T-helper 1 cell treated with Interleukin-12 subunit alpha and Interleukin-12 subunit beta and Interleukin-4 antibody, amounts not matched to agents 30 μg/mL and 1 μg/mL, for 36 hours (primary cell): ENCODE measurements around the gene TCEAL9.
A peak's percentile ranks its signal among the peaks of the same experiment; 100 is the strongest.
"Not testable (repeated sequence)": the region's sequence is repeated elsewhere in the genome, so short reads cannot be mapped to it uniquely, and the experiment has no call there.

Experiments used
- H3K27ac Mint-ChIP-seq: one replicate; pipeline ENCODE4 v1.8.0; 2021; ENCODE audit warnings: mild to moderate bottlenecking, mixed read lengths
- H3K27me3 Mint-ChIP-seq: one replicate; pipeline ENCODE4 v1.8.0; 2021; ENCODE audit warnings: low read depth, mixed read lengths
- H3K36me3 Mint-ChIP-seq: one replicate; pipeline ENCODE4 v1.8.0; 2021; ENCODE audit warnings: low read depth, mixed read lengths
- H3K4me1 Mint-ChIP-seq: one replicate; pipeline ENCODE4 v1.8.0; 2021; ENCODE audit warnings: low read depth, mixed read lengths
- H3K4me3 Mint-ChIP-seq: one replicate; pipeline ENCODE4 v1.8.0; 2021; ENCODE audit warnings: mild to moderate bottlenecking, moderate library complexity, mixed read lengths
- H3K9me3 Mint-ChIP-seq: one replicate; pipeline ENCODE4 v1.8.0; 2021; ENCODE audit warnings: mixed read lengths

TCEAL9 gene, protein sequence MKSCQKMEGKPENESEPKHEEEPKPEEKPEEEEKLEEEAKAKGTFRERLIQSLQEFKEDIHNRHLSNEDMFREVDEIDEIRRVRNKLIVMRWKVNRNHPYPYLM

DNA sequence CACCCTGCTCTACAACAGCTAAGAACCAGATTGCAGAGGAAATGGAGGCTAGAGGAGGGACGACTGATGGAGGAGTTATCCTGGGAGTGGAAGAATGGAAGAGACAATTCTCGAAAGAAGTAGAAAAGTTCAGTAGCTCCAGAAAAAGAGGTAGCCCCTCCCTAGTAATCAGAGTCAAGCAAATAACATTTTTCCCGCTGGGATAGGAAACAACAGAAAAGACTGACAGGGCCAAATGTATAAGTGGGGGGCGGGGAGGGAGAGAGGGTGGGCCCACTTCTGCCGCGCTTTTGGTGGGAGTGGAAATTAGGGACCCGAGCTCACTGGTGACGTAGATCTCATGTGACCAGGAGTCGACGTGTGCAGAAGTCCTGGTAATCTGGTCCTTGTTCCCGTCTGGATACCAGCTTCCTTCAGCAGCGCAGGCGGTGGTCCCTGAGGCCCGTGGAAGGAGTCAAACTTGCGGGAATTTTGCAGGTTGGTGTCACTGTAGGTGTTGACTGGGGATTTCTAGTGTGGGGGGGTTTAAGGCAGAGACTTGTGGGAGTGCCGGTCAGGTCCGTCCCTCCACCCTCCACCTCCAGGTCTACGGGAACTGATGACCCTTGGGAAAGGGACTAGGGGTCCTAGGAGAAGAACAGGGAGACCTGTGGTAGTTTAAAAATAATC is at the start of gene TCEAL9:
TSS of gene TCEAL9 (plus strand) at position 377 of the 669 bp plus-strand sequence. CDS start 1,179 bp downstream, outside the sequence.
- Mint-ChIP-seq H3K27me3 (peaks cover 13% of the 10 kb centered on the region), H3K36me3 (no peaks in the 10 kb centered on the region), H3K4me1 (peaks cover 2% of the 10 kb centered on the region), H3K4me3 (peak within 1 kb of the TSS; percentile 76), H3K9me3 (no peaks in the 10 kb centered on the region), H3K27ac (no peak within 1 kb of the TSS)

DNA sequence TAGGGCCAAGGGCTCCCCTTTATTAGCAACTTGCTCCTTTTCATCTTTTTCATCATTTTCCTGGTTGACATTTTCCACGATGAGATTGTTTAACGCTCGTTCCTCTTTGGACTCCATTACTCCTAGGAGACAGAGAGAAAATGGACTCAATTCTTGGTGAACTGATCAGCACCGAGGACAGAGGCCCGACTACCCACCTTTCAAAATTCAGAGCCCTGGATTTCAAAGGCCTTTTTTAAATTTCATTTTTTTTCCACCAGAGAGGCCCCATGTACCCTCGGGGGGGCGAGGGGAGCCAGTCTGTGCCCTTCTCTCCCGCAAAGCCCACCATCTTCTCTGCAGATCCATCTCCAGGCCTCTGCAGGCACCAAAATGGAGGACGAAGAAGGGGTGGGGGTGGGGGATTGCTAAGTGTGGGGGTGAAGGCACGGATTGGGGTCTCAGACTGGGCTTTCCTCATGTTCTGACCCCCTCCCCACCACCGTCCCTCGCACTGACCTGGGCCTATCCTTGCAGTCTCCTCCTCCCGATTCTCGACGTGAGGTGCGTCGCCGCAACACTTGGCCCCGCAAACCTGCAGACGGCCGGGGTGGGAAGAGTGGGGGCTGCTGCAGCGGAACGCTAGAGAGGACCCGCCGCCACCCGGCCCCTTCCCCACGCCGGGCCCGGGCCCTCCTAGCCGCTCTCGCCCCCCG is 46.3 kb upstream of the TCEAL9 start:
- H3K36me3 Mint-ChIP-seq: no peaks in the 10 kb centered on the region
- H3K9me3 Mint-ChIP-seq: no peaks in the 10 kb centered on the region
- H3K27me3 Mint-ChIP-seq: peaks cover 6% of the 10 kb centered on the region
- H3K4me1 Mint-ChIP-seq: no peaks in the 10 kb centered on the region
- no peak overlapping the region for H3K4me3 Mint-ChIP-seq
- H3K27ac Mint-ChIP-seq: no peak overlapping the region

DNA sequence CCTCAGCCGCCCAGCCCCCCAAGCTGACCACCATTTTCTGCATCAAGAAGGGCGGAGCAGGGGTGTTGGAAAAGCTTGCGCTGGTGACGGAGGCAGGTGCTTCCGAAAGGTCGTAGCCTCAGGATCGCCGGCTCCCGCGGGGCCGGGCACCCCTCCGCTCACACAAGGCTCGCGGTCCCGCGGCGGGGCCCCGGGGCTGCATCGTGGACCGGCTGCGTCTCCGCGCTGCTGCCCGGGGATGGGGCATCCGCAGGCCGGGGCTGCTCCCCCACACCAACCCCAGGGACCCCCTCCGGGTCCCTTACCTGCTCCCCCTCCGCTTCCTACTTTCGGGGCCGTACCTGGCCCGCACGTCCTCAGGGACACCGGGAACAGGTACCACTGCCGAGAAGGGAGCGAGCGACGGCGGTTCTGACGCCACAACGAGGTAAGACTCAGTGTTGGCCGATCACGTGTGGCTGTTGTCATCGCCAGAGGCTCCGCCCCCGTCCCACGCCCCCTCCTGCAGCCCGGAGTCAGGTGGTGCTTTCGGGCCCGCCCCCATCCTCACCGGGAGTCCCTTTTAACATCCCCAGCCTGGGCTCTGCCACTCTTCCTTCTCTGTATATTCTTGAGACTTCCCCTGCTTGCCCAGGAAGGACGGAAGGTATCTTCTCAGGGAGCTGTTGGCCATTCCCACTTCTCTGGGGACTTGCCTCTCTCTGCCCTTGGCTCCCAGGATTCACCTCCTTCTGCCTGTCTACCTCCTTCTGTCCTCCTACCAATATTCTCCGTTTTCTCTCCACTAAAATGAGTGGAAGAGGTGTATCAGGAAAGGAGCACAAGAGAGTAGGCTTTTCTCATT is 45.5 kb upstream of the TCEAL9 start, which contains the start of gene BEX2:
TSS of gene BEX2 (minus strand) at position 436 of the 844 bp plus-strand sequence. CDS start 1,014 bp downstream, outside the sequence.
- Mint-ChIP-seq H3K27ac (no peak within 1 kb of the TSS), H3K4me3 (peak within 1 kb of the TSS; percentile 69), H3K4me1 (no peaks in the 10 kb centered on the region), H3K27me3 (peaks cover 6% of the 10 kb centered on the region), H3K36me3 (no peaks in the 10 kb centered on the region), H3K9me3 (no peaks in the 10 kb centered on the region)

DNA sequence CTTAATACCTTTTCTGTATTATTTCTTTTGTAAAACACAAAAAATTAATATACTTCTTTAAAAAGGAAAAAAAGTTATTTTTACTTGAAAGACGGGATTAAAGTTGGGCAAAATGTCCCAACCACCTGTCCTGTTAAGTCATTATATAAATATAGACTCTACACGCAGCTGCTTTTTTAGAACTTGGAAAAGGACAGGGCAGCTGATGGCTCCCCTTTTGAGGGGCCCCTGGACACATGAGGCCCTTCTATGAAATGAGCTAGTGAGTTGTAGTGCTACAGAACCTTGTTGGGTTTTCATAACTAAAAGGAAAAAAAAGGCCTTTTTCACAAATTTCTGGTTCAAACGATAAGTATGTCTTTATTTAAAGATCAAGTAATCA is 44.9 kb upstream of the TCEAL9 start:
- H3K27ac Mint-ChIP-seq: no peak overlapping the region

DNA sequence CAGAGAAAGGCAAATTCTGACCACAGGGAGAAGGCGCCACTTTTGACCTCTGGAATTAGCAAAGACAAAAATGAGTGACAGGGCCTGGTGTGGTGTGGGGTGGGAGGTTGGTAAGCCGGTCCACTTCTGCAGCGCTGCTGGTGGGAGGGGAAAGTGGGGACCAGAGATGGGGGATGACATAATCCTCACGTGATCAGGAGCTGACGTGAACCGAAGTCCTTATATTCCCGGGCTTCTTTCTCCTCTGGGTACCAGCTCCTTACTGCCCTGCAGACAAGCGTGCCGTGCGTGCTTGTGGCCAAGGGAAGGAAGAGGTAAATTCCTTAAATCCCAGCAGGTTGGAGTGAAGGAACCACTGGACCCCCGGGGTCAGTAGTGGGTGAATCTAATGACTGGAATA is 26.3 kb upstream of the TCEAL9 start, which contains the start of gene TCEAL7:
TSS of gene TCEAL7 (plus strand) at position 249 of the 400 bp plus-strand sequence. CDS start 1,165 bp downstream, outside the sequence.
- H3K9me3 Mint-ChIP-seq: no peaks in the 10 kb centered on the region
- peaks cover 7% of the 10 kb centered on the region for H3K27me3 Mint-ChIP-seq
- H3K4me1 Mint-ChIP-seq: peaks cover 5% of the 10 kb centered on the region
- no peaks in the 10 kb centered on the region for H3K36me3 Mint-ChIP-seq
- H3K27ac Mint-ChIP-seq: no peak within 1 kb of the TSS
- no peak within 1 kb of the TSS for H3K4me3 Mint-ChIP-seq

More for the DNA sequence above, 44.9 kb upstream of the TCEAL9 start:
- Mint-ChIP-seq H3K27me3 (peaks cover 6% of the 10 kb centered on the region), H3K36me3 (no peaks in the 10 kb centered on the region), H3K9me3 (no peaks in the 10 kb centered on the region), H3K4me1 (no peaks in the 10 kb centered on the region), H3K4me3 (no peak overlapping the region)

DNA sequence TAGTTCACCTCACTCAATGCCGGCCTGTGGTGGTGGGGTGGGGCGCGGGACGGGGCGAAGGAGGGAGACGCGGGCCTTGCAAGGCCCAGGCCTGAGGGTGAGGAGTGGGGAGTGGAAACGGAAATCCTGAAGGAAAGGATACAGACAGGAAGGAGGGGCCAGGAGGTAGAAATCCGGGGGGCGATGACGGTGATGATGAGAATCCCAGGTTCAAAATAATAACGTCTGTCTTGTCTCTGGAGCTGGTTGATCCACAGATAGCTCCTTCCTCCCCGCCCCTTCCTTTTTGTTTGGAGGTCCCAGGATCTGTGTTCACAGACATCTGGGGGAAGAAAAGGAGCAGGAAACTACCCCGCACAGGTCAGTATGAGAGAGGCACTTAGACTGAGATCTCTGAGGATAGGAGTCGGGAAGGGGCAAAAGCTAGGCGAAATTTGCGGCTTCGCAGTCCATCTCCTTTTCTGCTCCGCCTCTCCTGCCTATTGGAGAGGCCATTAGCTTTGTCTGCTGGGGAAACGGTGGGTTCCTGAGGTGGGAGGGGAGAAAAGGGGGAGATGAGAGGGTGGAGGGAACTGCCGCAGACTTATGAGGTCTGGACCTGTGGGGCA is 25.5 kb upstream of the TCEAL9 start:
- H3K4me1 Mint-ChIP-seq: peaks cover 5% of the 10 kb centered on the region
- no peak overlapping the region for H3K4me3 Mint-ChIP-seq
- H3K27me3 Mint-ChIP-seq: peaks cover 7% of the 10 kb centered on the region

DNA sequence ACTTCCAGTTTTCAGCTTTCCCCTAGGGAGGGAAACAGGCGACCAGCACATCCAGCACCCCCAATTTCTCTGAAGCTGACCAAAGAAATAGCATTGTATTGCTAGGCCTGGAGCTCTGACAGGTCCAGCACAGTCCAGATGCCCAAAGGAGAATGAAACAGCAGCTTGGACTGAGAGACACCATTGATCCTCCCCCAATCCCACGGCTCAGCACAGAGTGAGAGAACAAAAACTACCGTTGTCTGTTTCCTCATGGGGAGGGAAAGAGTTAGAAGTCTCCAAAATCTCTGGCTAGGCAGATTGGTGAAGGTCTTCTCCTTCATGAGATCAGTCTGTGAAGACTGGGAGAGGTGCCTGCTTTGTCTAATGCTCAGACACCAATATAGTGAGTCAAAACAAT is 17.6 kb upstream of the TCEAL9 start:
- Mint-ChIP-seq H3K4me3 (no peak overlapping the region), H3K27me3 (peaks cover 9% of the 10 kb centered on the region), H3K9me3 (no peaks in the 10 kb centered on the region), H3K27ac (no peak overlapping the region), H3K4me1 (no peaks in the 10 kb centered on the region), H3K36me3 (no peaks in the 10 kb centered on the region)

More for the DNA sequence above, 25.5 kb upstream of the TCEAL9 start:
- no peak overlapping the region for H3K27ac Mint-ChIP-seq
- no peaks in the 10 kb centered on the region for H3K9me3 Mint-ChIP-seq
- no peaks in the 10 kb centered on the region for H3K36me3 Mint-ChIP-seq

DNA sequence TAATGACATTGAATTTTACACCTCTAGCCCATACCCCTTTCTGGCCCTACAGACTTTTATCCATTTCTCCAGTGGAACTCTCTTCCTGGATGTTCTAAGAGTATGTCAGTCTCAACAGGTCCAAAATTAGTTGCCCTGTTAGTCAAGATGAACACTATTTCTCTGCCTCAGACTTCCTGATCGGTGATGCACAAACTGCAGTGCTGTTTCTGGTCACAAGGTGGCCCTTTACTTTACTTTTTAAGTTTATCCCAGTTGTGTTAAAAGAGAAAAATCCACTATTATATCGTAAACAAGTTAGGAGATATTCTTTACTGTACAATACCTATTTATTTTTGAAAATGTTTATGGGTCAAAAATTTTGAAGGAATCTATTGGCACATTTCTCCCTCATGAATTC is 13.2 kb upstream of the TCEAL9 start:
- no peaks in the 10 kb centered on the region for H3K4me1 Mint-ChIP-seq
- H3K27ac Mint-ChIP-seq: no peak overlapping the region
- no peak overlapping the region for H3K4me3 Mint-ChIP-seq
- H3K36me3 Mint-ChIP-seq: no peaks in the 10 kb centered on the region
- H3K9me3 Mint-ChIP-seq: no peaks in the 10 kb centered on the region
- peaks cover 5% of the 10 kb centered on the region for H3K27me3 Mint-ChIP-seq

DNA sequence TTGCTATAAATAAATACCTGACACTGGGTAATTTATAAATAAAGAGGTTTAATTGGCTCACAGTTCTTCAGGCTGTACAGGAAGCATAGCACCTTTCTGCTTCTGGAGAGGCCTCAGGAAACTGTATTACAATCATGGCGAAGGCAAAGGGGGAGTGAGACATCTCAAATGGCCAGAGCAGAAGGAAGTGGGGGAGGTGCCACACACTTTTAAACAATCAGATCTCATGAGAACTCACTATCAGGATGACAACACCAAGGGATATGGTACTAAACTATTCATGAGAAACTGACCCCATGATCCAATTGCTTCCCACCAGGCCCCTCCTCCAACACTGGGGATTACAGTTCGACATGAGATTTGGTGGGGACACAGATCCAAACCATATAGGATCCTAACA is 11.7 kb upstream of the TCEAL9 start:
- Mint-ChIP-seq H3K4me1 (no peaks in the 10 kb centered on the region), H3K4me3 (no peak overlapping the region)

DNA sequence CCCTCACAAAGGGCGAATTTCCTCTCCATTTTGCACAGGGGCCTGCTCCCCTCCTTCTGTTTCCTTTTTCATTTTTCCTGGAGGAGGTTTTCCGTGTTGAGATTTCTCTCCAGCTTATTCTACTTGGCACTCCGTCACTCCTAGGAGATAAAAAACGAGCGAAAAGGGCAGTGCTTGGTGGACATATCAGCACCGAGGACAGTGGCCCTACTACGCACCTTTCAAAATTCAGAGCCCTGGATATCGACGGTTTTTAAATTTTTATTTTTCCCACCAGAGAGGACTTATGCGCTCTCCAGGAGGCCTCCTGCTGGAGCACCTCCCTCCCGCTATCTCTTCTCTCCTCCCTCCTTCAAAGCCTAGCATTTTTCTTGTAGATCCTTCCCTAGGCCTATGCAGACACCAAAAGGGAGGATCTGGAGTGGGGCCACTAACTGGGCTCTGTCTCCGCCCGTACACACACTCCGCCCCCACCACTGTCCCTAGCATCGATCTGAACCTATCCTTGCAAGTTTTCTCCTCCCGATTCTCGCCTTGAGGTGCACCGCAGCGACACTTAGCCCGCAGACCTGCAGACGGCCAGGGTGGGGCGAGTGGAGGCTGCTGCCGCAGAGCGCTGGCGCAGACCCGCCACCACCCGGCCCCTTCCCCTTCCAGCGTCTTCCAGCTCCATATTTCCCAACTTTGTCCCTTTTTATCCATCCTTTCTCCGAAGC is 8.5 kb upstream of the TCEAL9 start:
- no peaks in the 10 kb centered on the region for H3K9me3 Mint-ChIP-seq
- no peak overlapping the region for H3K4me3 Mint-ChIP-seq
- H3K27me3 Mint-ChIP-seq: no peaks in the 10 kb centered on the region
- H3K4me1 Mint-ChIP-seq: no peaks in the 10 kb centered on the region
- no peaks in the 10 kb centered on the region for H3K36me3 Mint-ChIP-seq
- no peak overlapping the region for H3K27ac Mint-ChIP-seq

More for the DNA sequence above, 11.7 kb upstream of the TCEAL9 start:
- Mint-ChIP-seq H3K27ac (no peak overlapping the region), H3K27me3 (peaks cover 5% of the 10 kb centered on the region), H3K9me3 (no peaks in the 10 kb centered on the region), H3K36me3 (no peaks in the 10 kb centered on the region)

DNA sequence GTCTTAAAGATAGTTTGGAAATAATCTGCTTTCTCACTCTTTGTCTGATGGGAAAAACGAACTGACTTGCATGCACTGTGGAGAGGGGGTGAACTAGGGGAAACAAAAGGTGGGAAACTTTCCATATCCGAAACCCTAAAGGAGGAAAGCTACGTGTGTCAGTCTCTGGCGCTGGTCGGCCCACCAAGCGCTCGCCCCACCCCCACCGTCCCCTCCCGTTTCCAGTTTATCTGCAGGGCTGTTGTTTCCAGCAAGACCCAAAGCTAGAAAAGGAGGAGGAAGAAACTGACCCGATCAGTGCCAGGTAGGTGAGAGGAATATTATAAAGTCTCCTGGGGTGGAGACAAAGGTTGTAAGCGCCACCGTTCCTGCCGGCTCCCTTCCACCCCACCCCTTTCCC is 552 bp downstream of the TCEAL9 start:
- no peak overlapping the region for H3K27ac Mint-ChIP-seq
- no peaks in the 10 kb centered on the region for H3K9me3 Mint-ChIP-seq
- peak overlapping the region; percentile 76 for H3K4me3 Mint-ChIP-seq
- H3K27me3 Mint-ChIP-seq: peaks cover 13% of the 10 kb centered on the region
- H3K4me1 Mint-ChIP-seq: peaks cover 2% of the 10 kb centered on the region
- H3K36me3 Mint-ChIP-seq: no peaks in the 10 kb centered on the region

DNA sequence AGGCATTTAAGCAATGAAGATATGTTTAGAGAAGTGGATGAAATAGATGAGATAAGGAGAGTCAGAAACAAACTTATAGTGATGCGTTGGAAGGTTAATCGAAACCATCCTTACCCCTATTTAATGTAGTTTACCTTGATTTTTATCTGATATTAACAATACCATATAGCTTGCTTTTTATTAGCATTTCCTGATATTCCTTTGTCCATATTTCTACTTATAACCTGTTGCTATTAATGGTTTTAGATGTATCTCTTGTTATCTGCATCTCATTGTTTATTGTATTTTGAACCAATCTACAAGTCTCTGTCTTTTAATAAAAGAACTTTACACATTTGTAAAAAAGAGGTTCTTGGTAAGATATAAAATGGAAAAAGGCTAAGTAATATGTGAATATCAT is 1.6 kb downstream of the TCEAL9 start:
- Mint-ChIP-seq H3K9me3 (no peaks in the 10 kb centered on the region), H3K27ac (no peak overlapping the region), H3K27me3 (peaks cover 13% of the 10 kb centered on the region), H3K4me3 (no peak overlapping the region), H3K4me1 (peaks cover 2% of the 10 kb centered on the region), H3K36me3 (no peaks in the 10 kb centered on the region)

DNA sequence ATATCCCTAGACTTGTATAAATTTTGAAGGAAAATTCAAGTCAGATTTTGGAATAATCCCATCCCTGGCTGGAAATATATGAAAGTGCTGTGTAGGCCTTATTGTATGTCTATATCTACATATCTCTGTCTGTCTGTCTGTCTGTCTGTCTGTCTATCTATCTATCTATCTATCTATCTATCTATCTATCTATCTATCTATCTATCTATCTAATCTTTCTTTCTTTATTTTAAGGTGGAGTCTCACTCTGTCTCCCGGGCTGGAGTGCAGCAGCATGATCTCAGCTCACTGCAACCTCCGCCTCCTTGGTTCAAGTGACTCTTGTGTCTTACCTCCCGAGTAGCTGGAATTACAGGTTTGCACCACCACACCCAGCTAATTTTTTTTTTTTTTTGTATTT is 3.3 kb downstream of the TCEAL9 start:
- H3K27ac Mint-ChIP-seq: not testable (repeated sequence)

More for the DNA sequence above, 3.3 kb downstream of the TCEAL9 start:
- H3K9me3 Mint-ChIP-seq, H3K4me3 Mint-ChIP-seq, H3K4me1 Mint-ChIP-seq, H3K36me3 Mint-ChIP-seq: not testable (repeated sequence)
- peaks cover 13% of the 10 kb centered on the region for H3K27me3 Mint-ChIP-seq
